Measurements from ENCODE around the gene ATP1B2. TPM values are rescaled to one million over a fixed set of nuclear protein-coding genes. Genes with fewer than 3 reads are reported as not detected.
A peak's percentile ranks its signal among the peaks of the same experiment; 100 is the strongest.
"Not testable (repeated sequence)": the region's sequence is repeated elsewhere in the genome, so short reads cannot be mapped to it uniquely, and the experiment has no call there.

Gene ATP1B2, protein sequence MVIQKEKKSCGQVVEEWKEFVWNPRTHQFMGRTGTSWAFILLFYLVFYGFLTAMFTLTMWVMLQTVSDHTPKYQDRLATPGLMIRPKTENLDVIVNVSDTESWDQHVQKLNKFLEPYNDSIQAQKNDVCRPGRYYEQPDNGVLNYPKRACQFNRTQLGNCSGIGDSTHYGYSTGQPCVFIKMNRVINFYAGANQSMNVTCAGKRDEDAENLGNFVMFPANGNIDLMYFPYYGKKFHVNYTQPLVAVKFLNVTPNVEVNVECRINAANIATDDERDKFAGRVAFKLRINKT
- 2.9 TPM for total RNA-seq

DNA sequence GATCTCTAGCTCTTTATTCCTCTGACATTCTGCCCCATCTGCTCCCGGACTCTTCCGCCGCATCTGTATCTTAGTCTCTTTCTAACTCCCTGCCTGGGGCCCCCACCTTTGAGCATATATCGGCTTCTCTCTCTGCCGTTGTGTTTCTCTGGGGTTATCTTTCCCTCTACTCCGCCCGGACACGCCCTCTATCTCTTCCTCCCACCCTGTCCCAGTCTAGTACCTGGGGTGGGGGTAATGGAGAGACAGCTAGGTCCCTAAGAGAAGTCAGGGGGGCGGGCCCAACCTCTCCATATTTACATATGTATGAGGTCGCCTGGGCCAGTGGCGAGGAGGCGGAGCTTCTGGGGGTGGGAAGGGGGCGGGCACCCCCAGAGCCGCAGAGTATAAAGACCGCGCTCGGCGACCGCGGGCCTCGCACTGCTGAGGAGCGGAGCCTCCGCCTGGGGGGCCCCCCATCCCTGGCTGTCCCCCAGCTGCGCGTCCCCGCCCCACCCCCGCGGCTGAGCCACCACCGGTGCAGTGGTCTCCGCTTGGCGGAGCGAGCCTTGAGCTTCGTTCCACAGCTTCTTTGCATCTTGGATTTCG lies at the start of gene ATP1B2:
TSS of gene ATP1B2 (plus strand) at position 418 of the 588 bp plus-strand sequence. CDS start 593 bp downstream, outside the sequence.
- no peak for DNase-seq

DNA sequence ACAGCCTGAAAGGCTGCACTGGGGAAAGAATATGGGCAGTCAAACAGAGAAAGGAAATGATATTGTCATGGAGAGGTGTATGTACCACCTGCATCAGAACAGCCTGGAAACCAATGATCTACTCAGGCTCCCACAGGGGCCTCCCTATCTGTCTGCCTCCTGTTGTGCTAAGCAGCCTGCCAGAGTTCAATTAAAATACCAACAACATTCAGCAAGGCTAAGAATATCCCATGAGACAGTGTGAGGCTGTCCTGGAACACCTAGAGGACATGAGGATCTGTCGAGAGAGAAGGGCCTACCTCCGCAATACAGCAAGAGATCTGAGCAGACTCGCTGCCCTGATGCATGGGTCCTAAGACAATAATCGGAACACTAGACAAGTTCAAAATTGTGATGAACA lies 44.4 kb upstream of the ATP1B2 start:
- DNase-seq = no peak

GRCh38 chr17:7610641-7611040 lies 40.1 kb upstream of the ATP1B2 start:
- DNase-seq = no peak

DNA sequence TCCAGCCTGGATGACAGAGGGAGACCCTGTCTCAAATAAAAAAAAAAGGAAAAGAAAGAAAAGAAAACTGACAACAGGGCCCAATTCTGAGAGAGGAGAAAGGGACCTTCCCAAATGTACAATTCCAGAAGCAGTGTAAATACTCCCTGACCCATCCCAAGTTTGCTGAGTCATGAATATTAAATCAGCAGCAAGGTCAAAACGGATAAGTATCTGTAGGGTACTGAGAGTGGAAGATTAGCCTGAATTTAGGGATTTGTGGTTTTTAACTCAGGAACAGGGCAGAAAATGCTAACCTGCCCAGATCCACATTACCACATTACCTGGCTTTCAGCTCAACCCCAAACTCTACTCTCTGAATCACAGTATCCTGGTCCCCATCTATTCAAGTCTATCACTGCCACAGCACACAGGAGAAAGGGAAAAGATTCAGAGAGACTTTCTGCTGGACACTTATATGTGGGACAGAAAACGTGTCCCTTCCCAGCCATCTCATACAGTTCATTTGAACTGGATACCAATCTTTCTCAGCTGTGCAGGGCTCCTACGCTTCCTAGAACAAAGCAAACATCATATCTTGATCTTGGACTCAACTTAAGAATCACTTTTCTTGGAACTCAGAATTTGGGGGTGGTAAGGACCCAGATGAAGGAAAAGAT lies 39.0 kb upstream of the ATP1B2 start:
- no peak for DNase-seq

DNA sequence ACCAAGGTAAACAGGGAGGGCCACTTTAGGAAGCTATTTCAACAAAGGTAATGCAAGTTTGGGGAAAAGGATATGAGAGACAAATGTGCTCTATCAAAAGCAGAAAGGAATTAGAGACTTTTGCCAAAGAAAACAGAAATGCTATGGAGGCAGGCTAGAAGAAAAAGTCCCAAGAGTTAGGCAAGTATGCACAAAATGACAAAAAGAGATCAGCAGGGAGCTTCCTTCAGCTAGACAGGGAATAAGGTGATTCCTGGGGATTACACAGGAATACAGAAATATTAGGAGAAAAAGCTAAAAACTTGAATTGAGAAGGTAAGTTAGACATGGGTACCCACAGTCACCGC lies 38.5 kb upstream of the ATP1B2 start:
- DNase-seq = no peak

GRCh38 chr17:7613769-7614424 lies 36.8 kb upstream of the ATP1B2 start:
- no peak for DNase-seq

- DNase-seq = peak; percentile 100
Measured at GRCh38 chr17:7614425-7615264, 36.1 kb upstream of the ATP1B2 start, which contains the start of gene FXR2. Gene FXR2 (minus strand): TSS chr17:7614897. CDS start chr17:7614532, 365 bp downstream.

DNA sequence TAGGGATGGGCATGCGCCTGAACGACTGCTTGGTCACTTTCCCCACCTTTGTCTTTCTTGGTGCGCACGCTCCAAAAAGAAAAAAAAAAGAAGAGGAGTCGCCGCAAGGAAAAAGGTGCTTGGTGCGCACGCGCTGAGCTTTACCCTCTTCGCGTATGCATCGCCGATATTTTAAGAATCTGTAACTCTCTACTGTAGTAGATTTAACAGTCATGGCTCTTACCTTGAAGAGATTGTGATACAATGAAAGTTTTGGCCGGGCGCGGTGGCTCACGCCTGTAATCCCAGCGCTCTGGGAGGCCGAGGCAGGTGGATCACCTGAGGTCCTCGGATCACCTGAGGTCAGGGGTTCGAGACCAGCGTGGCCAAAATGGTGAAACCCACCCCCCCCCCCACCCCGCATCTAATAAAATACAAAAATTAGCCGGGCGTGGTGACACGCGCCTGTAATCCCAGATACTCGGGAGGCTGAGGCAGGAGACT lies 35.4 kb upstream of the ATP1B2 start:
- no peak for DNase-seq

DNA sequence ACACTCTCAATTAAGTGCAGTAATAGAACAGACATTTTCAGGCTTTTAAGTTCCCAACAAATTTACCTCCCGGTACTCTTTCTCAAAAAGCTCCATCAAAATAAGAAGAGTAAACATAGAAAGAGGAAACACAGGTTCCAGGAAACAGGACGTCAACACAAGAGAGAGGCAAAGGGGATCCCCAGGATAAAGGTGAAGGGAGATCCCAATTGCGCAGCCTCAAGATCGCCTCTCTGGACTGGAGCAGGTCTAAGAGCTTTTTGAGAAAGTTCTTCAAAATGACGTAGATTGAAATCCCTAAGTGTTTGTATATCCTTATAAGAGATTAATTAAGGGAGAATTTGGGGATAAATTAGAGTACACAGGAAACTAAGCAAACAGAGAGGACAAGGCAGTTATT lies 32.1 kb upstream of the ATP1B2 start:
- DNase-seq = no peak

DNA sequence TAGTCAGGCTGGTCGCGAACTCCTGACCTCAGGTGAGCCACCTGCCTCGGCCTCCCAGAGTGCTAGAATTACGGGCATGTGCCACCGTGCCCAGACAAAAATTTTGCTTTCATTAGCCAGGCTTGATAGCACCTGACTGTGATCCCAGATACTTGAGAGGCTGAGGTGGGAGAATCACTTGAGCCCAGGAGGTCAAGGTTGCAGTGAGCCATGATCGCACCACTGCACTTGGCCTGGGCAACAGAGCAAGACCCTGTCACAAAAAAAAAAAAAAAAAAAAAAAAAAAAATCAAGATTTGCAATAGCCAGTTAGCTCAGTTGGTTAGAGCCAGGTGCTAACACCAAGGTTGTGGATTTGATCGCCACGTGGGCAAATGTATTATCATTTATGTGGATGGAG lies 29.9 kb upstream of the ATP1B2 start:
- no peak for DNase-seq

DNA sequence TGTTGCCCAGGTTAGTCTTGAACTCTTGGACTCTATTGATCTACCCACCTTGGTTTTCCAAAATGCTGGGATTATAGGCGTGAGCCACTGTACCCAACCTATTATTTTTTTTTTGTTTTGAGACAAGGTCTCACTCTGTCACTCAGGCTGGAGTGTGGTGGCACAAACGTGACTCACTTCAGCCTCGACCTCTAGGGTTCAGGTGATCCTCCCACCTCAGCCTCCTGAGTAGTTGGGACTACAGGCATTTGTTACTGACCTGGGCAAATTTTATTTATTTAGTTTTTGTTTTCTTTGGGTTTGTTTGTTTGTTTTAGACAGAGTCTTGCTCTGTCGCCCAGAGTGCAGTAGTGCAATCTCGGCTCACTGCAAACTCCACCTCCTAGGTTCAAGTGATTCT lies 27.1 kb upstream of the ATP1B2 start:
- DNase-seq = no peak

DNA sequence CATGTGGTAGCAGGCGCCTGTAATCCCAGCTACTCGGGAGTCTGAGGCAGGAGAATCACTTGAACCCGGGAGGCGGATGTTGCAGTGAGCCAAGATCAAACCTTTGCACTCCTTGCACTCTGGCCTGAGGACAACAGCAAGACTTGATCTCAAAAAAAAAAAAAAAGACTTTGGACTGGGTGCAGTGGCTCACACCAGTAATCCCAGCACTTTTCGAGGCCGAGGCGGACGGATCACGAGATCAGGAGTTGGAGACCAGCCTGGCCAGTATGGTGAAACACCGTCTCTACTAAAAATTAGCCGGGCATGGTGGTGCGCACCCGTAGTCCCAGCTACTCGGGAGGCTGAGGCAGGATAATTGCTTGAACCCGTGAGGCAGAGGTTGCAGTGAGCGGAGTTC lies 25.0 kb upstream of the ATP1B2 start:
- DNase-seq = not testable (repeated sequence)

DNA sequence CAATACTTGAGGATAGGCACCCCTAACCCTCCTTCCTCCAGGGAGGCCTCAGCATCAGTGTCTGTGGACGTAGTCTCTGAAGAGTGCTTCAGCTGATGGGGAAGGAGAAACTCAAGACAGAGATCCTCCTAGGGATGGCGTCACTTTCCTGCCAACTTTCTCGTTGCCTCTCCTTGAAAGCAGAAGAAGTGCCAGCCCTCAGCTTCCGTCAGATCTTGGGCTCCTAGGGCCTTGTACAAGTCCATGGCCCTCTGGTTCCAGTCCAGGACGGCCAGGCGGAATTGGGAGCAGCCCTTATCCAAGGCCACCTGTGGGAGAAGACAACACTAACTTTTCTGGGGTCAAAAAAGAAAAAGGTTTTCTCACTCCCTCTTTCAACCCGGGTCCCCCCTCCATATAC lies 24.4 kb upstream of the ATP1B2 start:
- DNase-seq = no peak

DNA sequence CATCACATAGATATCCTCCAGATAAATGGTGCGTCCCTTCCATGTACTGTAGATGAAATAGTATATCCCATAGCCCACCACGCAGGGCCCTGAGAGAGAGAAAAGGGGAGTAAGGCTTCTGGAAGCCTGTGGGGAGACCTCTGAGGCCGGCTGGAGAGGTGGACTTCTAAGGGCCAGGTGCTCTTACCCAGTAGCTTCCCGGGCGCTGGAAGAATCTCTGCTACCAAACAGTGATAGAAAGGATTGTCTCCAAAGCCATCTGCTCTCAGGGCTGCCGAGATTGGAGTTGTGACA lies 23.8 kb upstream of the ATP1B2 start:
- DNase-seq = no peak

DNA sequence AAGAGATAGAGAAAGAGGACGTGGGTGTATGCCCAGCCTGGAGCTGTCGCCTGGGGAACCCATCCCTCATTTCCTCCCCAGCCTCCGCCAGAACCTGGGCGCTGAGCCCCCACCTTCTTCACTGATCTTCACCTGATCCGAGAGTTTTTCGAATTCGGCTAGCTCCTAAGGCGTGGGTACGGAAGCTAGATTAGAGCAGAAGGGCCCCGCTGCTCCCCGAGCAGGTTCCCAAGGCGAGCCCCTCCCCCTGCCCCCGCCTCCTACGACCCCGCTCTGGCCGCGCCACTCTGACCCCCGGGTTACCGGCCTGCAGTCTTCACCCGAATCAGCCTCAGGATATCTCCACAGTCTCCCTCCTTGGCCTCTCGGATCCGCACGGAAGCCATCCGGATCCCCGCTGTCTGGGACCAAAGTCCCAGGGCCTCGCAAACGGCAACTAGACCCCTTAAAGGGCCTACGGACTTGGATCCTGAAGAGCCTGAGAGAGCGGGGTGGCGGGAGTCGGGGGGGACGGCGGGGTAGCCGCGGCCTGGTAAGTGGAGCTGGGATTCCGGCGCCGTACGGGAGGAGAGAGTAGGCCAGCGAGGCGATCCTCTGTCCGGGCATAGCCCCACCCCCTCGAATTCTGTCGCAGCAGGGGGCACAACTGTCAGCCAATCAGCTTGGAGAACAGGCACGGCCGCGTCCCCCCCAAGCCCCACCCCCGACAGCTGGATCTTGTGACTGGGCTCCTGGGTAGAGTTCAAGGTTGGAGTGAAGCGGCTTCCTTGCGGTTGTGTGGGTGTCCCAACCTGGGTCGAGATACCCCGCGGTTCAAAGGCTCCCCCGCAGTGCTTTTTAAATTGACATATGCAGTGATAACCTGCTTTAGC lies 23.2 kb upstream of the ATP1B2 start, which contains the start of gene SAT2:
TSS of gene SAT2 (minus strand) at position 572 of the 872 bp plus-strand sequence. CDS start at position 386, 186 bp downstream.
- peak; percentile 90 for DNase-seq

DNA sequence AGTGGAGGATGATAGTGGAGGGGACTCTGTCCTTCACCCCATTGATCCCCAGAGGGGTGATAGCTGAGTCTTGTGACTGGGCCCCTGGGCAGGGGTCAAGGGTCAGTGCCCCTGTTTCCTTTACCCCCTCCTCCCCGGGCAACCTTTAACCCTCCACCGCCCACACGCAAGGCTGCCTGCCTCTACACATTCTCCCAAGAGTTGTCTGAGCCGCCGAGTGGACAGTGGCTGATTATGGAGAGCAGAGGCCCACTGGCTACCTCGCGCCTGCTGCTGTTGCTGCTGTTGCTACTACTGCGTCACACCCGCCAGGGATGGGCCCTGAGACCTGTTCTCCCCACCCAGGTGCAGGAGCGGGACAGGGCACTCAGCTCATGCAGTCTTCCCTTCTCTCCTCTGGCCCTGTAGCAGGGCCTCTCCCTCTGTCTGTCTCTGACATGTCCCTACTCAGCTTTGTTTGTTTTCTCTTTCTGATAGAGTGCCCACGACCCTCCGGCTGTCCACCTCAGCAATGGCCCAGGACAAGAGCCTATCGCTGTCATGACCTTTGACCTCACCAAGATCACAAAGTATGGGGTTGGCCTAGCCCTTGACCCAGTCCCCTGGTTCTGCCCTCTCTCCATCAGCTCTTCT lies 20.7 kb upstream of the ATP1B2 start, which contains the start of gene SHBG:
TSS of gene SHBG (plus strand) at position 197 of the 633 bp plus-strand sequence. CDS start at position 235, 38 bp downstream.
- no peak for DNase-seq

DNA sequence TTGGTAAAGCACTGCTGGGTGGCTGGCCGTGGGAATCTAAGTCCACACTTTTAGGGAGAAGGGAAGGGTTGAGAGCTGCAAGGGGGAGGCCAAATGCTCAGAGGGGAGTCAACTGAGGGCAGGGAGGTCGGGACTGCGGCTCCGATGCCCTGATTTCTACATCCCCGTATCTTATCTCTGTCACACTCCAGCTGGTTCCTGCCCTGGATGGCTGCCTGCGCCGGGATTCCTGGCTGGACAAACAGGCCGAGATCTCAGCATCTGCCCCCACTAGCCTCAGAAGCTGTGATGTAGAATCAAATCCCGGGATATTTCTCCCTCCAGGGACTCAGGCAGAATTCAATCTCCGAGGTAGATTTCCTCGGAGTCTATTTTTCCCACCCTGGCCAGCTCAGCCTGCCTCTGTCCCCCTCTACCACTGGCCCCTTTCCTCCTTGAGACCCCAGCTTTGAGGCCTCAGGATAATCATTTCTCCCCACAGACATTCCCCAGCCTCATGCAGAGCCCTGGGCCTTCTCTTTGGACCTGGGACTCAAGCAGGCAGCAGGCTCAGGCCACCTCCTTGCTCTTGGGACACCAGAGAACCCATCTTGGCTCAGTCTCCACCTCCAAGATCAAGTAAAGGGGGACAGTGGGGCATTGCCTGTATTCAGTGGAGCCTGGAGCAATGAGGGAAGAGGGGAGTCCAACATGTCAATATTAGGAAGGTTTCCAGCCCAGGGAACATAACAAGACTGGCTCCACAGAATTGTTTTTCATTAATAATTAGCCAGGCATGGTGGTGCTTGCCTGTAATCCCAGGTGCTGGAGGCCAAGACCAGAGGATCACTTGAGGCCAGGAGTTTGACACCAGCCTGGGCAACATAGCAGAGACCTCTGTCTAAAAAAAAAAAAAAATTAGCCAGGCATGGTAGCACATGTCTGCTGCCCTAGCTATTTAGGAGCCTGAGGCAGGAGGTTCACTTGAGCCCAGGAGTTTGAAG lies 19.0 kb upstream of the ATP1B2 start:
- no peak for DNase-seq

- DNase-seq = no peak
Measured at GRCh38 chr17:7632492-7632894, 18.2 kb upstream of the ATP1B2 start.

DNA sequence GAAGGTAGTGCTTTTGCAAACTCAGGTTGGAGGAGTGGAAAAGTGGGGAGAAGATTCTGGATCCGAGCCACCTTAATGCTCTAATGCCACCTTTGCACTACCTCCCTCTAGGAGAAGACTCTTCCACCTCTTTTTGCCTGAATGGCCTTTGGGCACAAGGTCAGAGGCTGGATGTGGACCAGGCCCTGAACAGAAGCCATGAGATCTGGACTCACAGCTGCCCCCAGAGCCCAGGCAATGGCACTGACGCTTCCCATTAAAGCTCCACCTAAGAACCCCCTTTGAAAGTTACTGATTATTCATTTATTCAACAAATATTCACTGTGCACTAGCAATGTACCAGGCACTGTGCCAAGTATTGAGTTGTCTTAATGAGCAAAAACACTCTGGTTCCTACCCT lies 17.6 kb upstream of the ATP1B2 start:
- DNase-seq = no peak

All from skin of body (tissue), 2 donors.